SK-N-SH (cell line): ENCODE data around the gene PRAME.

Experiments
- CTCF ChIP-seq: fragments of 200-600 bp; sonication (generic); IDR thresholded peaks from 2 replicates; pipeline ENCODE4 v1.6.1; 2017; ENCODE audit warnings: antibody characterized with exemption, mild to moderate bottlenecking, moderate library complexity
- EZH2phosphoT487 ChIP-seq: fragments of 200-600 bp; sonication (generic); IDR thresholded peaks from 2 replicates; pipeline ENCODE4 v1.6.1; 2017; ENCODE audit warnings: low read depth, mixed run types, mild to moderate bottlenecking, antibody characterized with exemption, moderate library complexity, borderline replicate concordance
- MXI1 ChIP-seq: IDR thresholded peaks from 2 replicates; pipeline ENCODE4 v1.6.1; 2012; ENCODE audit warnings: mild to moderate bottlenecking, low read depth, low read length, improper control_type of control experiment
- POLR2AphosphoS5 ChIP-seq: IDR thresholded peaks from 2 replicates; pipeline ENCODE4 v1.6.1; 2012; ENCODE audit warnings: low read depth, low read length
- RAD21 ChIP-seq: IDR thresholded peaks from 2 replicates; pipeline ENCODE4 v1.6.1; 2012; ENCODE audit warnings: mild to moderate bottlenecking, low read length
- REST ChIP-seq: IDR thresholded peaks from 2 replicates; pipeline ENCODE4 v1.6.1; 2012; ENCODE audit warnings: mild to moderate bottlenecking, low read depth, low read length, moderate library complexity
- SIN3A ChIP-seq: IDR thresholded peaks from 2 replicates; pipeline ENCODE4 v1.6.1; 2012; ENCODE audit warnings: low read depth, mild to moderate bottlenecking, low read length, moderate library complexity, borderline replicate concordance
- TAF1 ChIP-seq: IDR thresholded peaks from 2 replicates; pipeline ENCODE4 v1.6.1; 2012; ENCODE audit warnings: low read depth, mild to moderate bottlenecking, low read length, moderate library complexity, borderline replicate concordance
- USF2 ChIP-seq: fragments of 150-350 bp; IDR thresholded peaks from 2 replicates; pipeline ENCODE4 v1.6.1; 2017; ENCODE audit warnings: antibody characterized with exemption, low read length, low read depth, borderline replicate concordance
- YY1 ChIP-seq: IDR thresholded peaks from 2 replicates; pipeline ENCODE4 v1.4.0; 2012; ENCODE audit warnings: low read depth, mild to moderate bottlenecking

GRCh38 chr22:22555596-22555995 lies 3.5 kb downstream of the PRAME start:
- TF ChIP-seq CTCF (no peak), EZH2phosphoT487 (no peak), MXI1 (no peak), YY1 (no peak), RAD21 (no peak), SIN3A (no peak), REST (no peak), TAF1 (no peak), USF2 (no peak), POLR2AphosphoS5 (no peak)
